Activated CD4-positive, alpha-beta memory T cell treated with anti-CD3 and anti-CD28 coated beads for 36 hours (primary cell): ENCODE results near the gene PNPLA7. TPM values are rescaled to one million over a fixed set of nuclear protein-coding genes. Genes with fewer than 3 reads are reported as not detected.
"Not testable (repeated sequence)": the region's sequence is repeated elsewhere in the genome, so short reads cannot be mapped to it uniquely, and the experiment has no call there.

Experiments used
- CTCF ChIA-PET: fragments of 350-600 bp; sonication (Branson Sonifier 250); formaldehyde crosslinking; loops from one replicate; lab custom pipeline; 2021; ENCODE audit warnings: antibody characterized with exemption, inconsistent platforms; lab: Charles Lee
- POLR2A ChIA-PET: fragments of 350-600 bp; sonication (Branson Sonifier 250); formaldehyde crosslinking; loops from one replicate; lab custom pipeline; 2021; ENCODE audit warnings: antibody characterized with exemption; lab: Charles Lee
- DNase-seq: peaks from one replicate; pipeline ENCODE4 v3.0.0-alpha.2; 2020
- H3K27ac Mint-ChIP-seq: one replicate; pipeline ENCODE4 v1.8.0; 2021; ENCODE audit warnings: mixed read lengths
- H3K27me3 Mint-ChIP-seq: one replicate; pipeline ENCODE4 v1.8.0; 2021; ENCODE audit warnings: mixed read lengths
- H3K36me3 Mint-ChIP-seq: one replicate; pipeline ENCODE4 v1.8.0; 2021; ENCODE audit warnings: mixed read lengths
- H3K4me1 Mint-ChIP-seq: one replicate; pipeline ENCODE4 v1.8.0; 2021; ENCODE audit warnings: low read depth, mixed read lengths
- H3K4me3 Mint-ChIP-seq: one replicate; pipeline ENCODE4 v1.8.0; 2021; ENCODE audit warnings: mild to moderate bottlenecking, mixed read lengths
- H3K9me3 Mint-ChIP-seq: one replicate; pipeline ENCODE4 v1.8.0; 2021; ENCODE audit warnings: mixed read lengths
- intact Hi-C: fragments of 100-400 bp; cut with micrococcal nuclease; formaldehyde crosslinking; loops from one replicate; pipeline ENCODE4 v1.15.1; 2023
- total RNA-seq, 2 experiments: library from RNA; stranded (reverse); gene quantifications; one replicate each; pipeline ENCODE4 v1.2.3, GENCODE V29; 2021

Gene PNPLA7
- total RNA-seq, 2 experiments from 2014 or later: 3.1 to 4.0 TPM

GRCh38 chr9:137574192-137574591 lies 24.0 kb upstream of the PNPLA7 start:
- CTCF ChIA-PET: no interaction called here
- H3K4me3 Mint-ChIP-seq: no peak overlapping the region
- H3K36me3 Mint-ChIP-seq: peaks cover 28% of the 10 kb centered on the region
- POLR2A ChIA-PET: interaction anchor here (0.6 to 1.7 kb wide), 2 partner anchors 22 to 145 kb away, joined by 3 to 6 read pairs; partner anchors contain the start of gene MRPL41
- no peaks in the 10 kb centered on the region for H3K27me3 Mint-ChIP-seq
- peaks cover 34% of the 10 kb centered on the region for H3K4me1 Mint-ChIP-seq
- no peak overlapping the region for H3K27ac Mint-ChIP-seq
- no peak for DNase-seq
- intact Hi-C loops: no loop called here
- H3K9me3 Mint-ChIP-seq: no peaks in the 10 kb centered on the region

GRCh38 chr9:137570566-137570965 lies 20.4 kb upstream of the PNPLA7 start:
- Mint-ChIP-seq H3K27ac (no peak overlapping the region), H3K9me3 (no peaks in the 10 kb centered on the region), H3K4me1 (peaks cover 13% of the 10 kb centered on the region), H3K4me3 (no peak overlapping the region), H3K27me3 (no peaks in the 10 kb centered on the region), H3K36me3 (peaks cover 23% of the 10 kb centered on the region)
- ChIA-PET POLR2A (no interaction called here), CTCF (interaction anchor here (1.0 kb wide), 1 partner anchor 9 kb away, joined by 3 read pairs; no protein-coding TSS in a partner anchor)
- no peak for DNase-seq
- intact Hi-C loops: no loop called here

- Mint-ChIP-seq H3K27ac (no peak overlapping the region), H3K36me3 (peaks cover 16% of the 10 kb centered on the region), H3K4me1 (peaks cover 5% of the 10 kb centered on the region), H3K27me3 (no peaks in the 10 kb centered on the region), H3K9me3 (no peaks in the 10 kb centered on the region), H3K4me3 (no peak overlapping the region)
- POLR2A ChIA-PET: no interaction called here
- CTCF ChIA-PET: interaction anchor here (1.0 kb wide), 1 partner anchor 10 kb away, joined by 3 read pairs; no protein-coding TSS in a partner anchor
- intact Hi-C loops: no loop called here
- no peak for DNase-seq
These were observed 19.5 kb upstream of the PNPLA7 start for GRCh38 chr9:137569609-137570203.

GRCh38 chr9:137568445-137568844 lies 18.2 kb upstream of the PNPLA7 start:
- POLR2A ChIA-PET: not testable (repeated sequence)

GRCh38 chr9:137564817-137565411 lies 14.7 kb upstream of the PNPLA7 start:
- CTCF ChIA-PET: interaction anchor here (0.8 kb wide), 1 partner anchor 263 kb away, joined by 3 read pairs; the partner anchor contains the start of gene NRARP
- H3K27ac Mint-ChIP-seq: no peak overlapping the region
- H3K36me3 Mint-ChIP-seq: peaks cover 26% of the 10 kb centered on the region

More at GRCh38 chr9:137568445-137568844, 18.2 kb upstream of the PNPLA7 start:
- H3K36me3 Mint-ChIP-seq: peaks cover 23% of the 10 kb centered on the region
- CTCF ChIA-PET, H3K27ac Mint-ChIP-seq, DNase-seq, H3K9me3 Mint-ChIP-seq, H3K4me3 Mint-ChIP-seq, H3K4me1 Mint-ChIP-seq, H3K27me3 Mint-ChIP-seq, intact Hi-C loops: not testable (repeated sequence)

GRCh38 chr9:137564134-137564533 lies 13.9 kb upstream of the PNPLA7 start:
- H3K27me3 Mint-ChIP-seq: no peaks in the 10 kb centered on the region
- H3K36me3 Mint-ChIP-seq: peaks cover 31% of the 10 kb centered on the region
- H3K9me3 Mint-ChIP-seq: no peaks in the 10 kb centered on the region
- intact Hi-C loops: no loop called here
- ChIA-PET CTCF (no interaction called here), POLR2A (no interaction called here)
- H3K4me1 Mint-ChIP-seq: peaks cover 5% of the 10 kb centered on the region
- no peak overlapping the region for H3K4me3 Mint-ChIP-seq
- no peak overlapping the region for H3K27ac Mint-ChIP-seq
- no peak for DNase-seq

More at GRCh38 chr9:137564817-137565411, 14.7 kb upstream of the PNPLA7 start:
- Mint-ChIP-seq H3K4me3 (no peak overlapping the region), H3K4me1 (peaks cover 5% of the 10 kb centered on the region), H3K9me3 (no peaks in the 10 kb centered on the region), H3K27me3 (no peaks in the 10 kb centered on the region)
- DNase-seq: no peak
- intact Hi-C loops: no loop called here
- POLR2A ChIA-PET: no interaction called here

GRCh38 chr9:137558127-137558526 lies 7.9 kb upstream of the PNPLA7 start:
- H3K36me3 Mint-ChIP-seq: peaks cover 32% of the 10 kb centered on the region
- CTCF ChIA-PET: interaction anchor here (1.0 kb wide), 1 partner anchor 20 kb away, joined by 3 read pairs; no protein-coding TSS in a partner anchor
- no peak overlapping the region for H3K27ac Mint-ChIP-seq
- no peaks in the 10 kb centered on the region for H3K9me3 Mint-ChIP-seq
- POLR2A ChIA-PET: no interaction called here
- H3K4me3 Mint-ChIP-seq: no peak overlapping the region
- no peaks in the 10 kb centered on the region for H3K27me3 Mint-ChIP-seq
- no peak for DNase-seq
- H3K4me1 Mint-ChIP-seq: no peaks in the 10 kb centered on the region
- intact Hi-C loops: no loop called here

- Mint-ChIP-seq H3K9me3 (no peaks in the 10 kb centered on the region), H3K27me3 (no peaks in the 10 kb centered on the region), H3K27ac (no peak overlapping the region), H3K36me3 (peaks cover 25% of the 10 kb centered on the region), H3K4me3 (no peak overlapping the region), H3K4me1 (peaks cover 8% of the 10 kb centered on the region)
- DNase-seq: no peak
- CTCF ChIA-PET: no interaction called here
- POLR2A ChIA-PET: no interaction called here
- intact Hi-C loops: no loop called here
These were observed 6.1 kb upstream of the PNPLA7 start for GRCh38 chr9:137556069-137556838.

GRCh38 chr9:137555179-137555578 lies 5.0 kb upstream of the PNPLA7 start:
- peaks cover 10% of the 10 kb centered on the region for H3K4me1 Mint-ChIP-seq
- H3K36me3 Mint-ChIP-seq: peaks cover 25% of the 10 kb centered on the region
- no peak overlapping the region for H3K4me3 Mint-ChIP-seq
- DNase-seq: no peak
- H3K27ac Mint-ChIP-seq: no peak overlapping the region
- H3K9me3 Mint-ChIP-seq: no peaks in the 10 kb centered on the region
- ChIA-PET CTCF (no interaction called here), POLR2A (no interaction called here)
- H3K27me3 Mint-ChIP-seq: no peaks in the 10 kb centered on the region
- intact Hi-C loops: no loop called here

- Mint-ChIP-seq H3K9me3 (no peaks in the 10 kb centered on the region), H3K27me3 (no peaks in the 10 kb centered on the region), H3K4me1 (peaks cover 17% of the 10 kb centered on the region), H3K36me3 (peaks cover 16% of the 10 kb centered on the region), H3K27ac (no peak overlapping the region), H3K4me3 (no peak overlapping the region)
- no peak for DNase-seq
- intact Hi-C loops: no loop called here
- ChIA-PET POLR2A (no interaction called here), CTCF (no interaction called here)
These were observed 4.1 kb upstream of the PNPLA7 start for GRCh38 chr9:137554349-137554748.

- H3K4me3 Mint-ChIP-seq, H3K27ac Mint-ChIP-seq, CTCF ChIA-PET, H3K27me3 Mint-ChIP-seq, DNase-seq, H3K9me3 Mint-ChIP-seq, POLR2A ChIA-PET, intact Hi-C loops: not testable (repeated sequence)
- Mint-ChIP-seq H3K4me1 (peaks cover 17% of the 10 kb centered on the region), H3K36me3 (peaks cover 16% of the 10 kb centered on the region)
These were observed 3.5 kb upstream of the PNPLA7 start for GRCh38 chr9:137553654-137554053.
